ENCODE measurements around the gene HS6ST3.

Gene HS6ST3

DNA sequence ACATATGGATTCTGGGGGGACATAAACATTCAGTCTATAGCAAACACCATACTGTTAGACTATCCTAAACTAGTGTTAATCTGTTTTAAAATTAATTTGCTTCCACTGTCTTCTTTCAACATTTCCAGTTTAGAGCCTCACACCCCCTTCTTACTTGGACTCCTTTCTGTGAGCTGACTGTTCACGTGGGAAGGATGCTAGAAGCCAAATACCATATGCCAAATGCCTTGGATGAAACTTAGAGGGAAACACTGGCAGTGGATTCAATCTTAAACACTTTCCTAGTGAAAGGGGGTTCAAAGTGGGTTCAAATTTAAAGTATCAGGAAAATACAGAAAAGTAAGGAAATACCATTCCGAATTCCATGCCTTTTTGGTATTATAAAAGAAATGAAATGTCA lies 113.6 kb downstream of the HS6ST3 start:
- DNase-seq: no peak

DNA sequence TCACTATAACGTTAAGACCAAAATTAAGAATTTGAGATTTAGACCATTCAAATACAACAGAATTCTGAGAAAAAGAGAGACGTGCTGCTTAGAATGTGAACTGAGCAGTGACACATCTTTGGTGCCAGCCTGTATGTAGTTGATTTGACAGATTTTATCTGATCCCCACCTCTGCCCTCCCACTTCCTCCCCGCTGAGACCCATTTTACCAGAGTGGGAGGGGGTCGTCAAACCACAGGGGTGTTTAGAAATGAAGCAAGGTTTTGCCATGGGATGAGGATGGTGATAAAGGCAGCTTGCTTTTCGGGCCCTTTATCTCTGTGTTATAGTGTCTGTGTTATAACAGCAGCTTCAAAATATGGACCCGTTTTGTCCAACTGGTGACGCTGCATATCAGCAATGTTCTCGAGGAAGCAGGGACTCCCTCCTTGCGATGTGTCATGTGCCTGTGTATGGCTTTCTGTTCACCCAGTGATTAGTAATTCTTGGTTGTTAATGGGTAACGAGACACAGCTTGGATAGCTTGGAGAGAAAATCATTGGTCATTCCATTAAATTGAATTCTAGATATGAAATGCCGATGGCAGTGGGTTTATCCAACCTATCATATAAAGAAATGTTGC lies 125.0 kb downstream of the HS6ST3 start:
- no peak for DNase-seq

DNA sequence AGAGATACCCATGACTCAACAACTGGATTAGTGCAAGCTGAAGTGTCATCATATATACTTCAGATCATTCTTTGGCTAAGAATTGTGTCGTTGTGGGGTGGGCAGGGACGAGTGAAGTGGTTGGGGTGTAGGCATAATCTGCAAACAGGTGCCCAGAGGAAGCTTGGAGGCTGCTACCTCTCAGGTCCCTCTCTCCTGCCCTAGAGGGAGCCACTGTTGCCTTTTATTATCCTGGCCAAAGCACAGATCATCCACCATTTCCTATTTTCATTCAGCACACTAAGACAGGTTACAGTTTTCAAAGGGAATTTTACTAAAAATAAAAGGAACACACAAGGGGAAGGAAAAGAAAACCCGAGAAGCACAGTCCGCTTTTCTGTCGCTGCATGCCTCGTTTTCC lies 126.6 kb downstream of the HS6ST3 start:
- DNase-seq: no peak

DNA sequence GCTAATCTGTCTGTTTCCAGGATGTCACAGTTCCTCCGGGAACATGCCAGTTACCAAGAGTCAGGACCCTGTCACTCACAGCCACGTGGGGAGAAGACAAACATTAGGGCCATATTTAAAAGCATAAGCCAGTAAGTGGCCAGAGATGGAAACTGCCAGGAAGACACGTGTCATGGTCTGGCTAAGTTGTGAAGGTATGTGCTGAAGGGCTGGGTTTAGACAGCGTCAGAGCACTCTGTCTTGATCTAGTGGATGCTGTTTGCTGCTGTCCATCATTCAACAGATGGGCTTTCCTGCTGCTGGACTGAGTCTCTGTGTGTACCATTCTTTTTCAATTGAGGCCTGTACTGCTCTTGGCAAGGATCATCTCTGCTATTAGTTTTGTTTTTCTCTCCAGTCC lies 128.6 kb downstream of the HS6ST3 start:
- no peak for DNase-seq

DNA sequence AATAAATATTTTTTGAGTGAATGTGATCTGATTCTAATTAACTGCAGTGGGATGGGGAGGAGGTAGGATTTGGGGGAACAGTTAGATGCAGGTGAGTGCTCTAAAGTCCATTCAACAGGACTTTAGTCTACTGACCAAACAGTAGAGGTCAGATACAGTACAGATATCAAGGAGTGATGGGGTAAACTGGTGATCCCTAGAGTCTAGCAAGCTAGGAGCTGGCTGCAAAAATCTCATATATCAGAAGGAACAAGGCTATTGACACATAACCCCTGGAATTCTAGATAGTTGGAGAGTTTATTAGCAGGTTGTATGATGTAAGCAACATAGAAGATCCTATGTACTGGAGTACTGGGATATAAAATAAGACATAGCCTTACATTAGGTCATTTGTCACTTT lies 131.6 kb downstream of the HS6ST3 start:
- no peak for DNase-seq

DNA sequence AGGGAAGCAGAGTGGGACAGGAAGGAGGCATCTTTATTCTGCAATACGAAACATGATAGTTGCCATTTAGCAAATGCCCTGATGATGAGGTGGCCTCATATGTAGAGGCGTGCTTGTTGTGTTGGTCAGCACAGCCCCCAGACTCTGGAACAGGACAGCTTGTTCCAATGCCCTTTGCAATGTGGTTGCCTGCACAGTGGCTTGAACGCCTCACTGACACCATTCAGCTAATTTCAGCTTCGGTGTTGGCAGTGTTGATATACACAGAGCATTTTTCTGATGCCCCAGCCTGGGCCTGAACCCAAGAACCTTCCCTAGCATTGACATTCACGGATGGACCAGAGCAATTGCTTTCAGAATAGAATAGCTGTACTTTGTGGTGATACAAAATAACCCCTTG lies 133.3 kb downstream of the HS6ST3 start:
- DNase-seq: no peak

DNA sequence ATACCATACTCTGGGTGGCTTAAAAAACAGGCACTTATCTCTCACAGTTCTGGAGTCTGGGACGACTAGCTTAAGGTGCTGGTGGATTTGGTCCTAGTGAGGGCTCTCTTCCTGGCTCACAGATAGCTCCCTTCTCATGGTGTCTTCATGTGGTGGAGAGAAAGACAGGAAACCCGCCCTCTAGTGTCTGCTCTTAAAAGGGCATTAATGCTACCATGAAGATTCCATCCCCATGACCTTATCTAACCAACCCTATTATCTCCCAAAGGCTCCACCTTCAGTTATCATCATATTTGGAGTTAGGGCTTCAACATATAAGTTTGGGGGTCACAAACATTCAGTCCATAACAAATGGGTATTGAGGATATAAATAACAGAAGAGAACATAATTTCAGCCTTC lies 139.4 kb downstream of the HS6ST3 start:
- DNase-seq: no peak

DNA sequence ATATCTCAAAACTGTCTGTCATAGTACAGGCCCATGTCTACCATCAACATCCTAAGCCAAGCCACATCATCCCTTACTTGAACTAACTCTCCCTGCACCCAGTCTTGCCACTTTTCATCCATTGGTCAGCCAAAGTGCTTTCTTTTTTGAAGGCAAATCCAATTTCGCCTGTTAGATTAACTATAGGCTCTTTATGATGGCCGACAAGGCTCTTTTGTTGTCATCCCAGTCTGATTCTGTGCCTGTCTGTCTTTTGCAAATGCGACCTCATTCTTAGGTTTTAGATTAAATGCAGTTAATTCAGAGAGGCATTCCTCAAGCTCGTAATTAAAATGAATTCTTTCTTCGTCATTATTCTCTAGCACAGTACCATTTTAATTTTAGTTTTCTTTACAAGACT lies 148.3 kb downstream of the HS6ST3 start:
- DNase-seq: no peak

DNA sequence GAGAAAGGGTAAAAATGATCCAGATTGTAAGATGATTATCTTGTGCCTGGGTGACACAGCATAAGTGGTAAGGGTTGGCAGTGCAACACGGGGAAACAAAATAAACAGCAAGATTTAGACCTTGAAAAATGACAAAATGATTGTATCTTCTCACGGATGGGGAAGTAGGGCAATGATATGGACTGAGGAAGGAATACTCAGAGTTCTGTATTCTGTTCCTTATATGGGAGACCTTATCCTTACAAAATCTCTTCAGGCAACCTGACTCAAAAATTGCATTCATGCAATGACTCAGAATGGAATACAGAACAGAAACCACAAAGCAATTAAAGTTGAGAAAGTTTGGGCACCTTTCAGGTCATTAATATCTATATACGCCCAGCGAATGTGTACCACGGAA lies 149.0 kb downstream of the HS6ST3 start:
- no peak for DNase-seq

DNA sequence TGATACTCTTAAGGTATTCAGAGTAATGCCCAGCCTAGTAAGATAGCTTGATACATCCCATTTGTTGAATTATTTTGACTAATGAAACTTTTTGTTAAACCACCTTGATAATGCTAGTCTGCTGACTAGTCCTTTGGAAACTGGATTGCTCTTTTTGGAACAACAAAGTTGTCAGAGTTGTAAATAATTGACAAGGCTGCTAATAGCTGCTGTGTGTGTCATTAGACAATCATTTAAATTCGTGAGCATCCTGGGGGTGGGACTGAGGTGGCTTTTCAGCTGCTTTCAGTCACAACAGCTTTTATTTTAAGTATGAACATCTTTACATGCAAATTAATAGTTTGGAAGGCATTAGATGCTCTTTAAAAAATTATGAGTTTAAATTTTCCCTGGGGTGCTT lies 153.5 kb downstream of the HS6ST3 start:
- DNase-seq: no peak

DNA sequence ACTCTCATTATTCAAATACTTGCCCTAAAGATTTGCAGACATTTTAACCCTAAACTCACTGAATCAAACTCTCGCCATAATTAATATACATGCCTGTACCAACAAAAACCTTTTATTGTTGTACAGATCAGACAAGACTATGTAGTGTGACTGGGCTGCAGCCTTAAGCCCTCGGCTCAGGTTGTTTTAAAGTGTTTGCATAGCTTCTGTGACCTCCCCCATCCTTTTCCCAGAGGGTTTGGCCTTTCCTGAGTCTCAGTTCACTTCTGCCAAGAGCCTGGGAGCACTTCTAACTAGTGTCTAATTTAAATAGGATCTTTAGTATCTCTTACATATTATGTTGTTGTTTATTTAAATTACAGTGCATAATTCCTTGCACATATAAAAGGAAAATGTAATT lies 158.2 kb downstream of the HS6ST3 start:
- no peak for DNase-seq

DNA sequence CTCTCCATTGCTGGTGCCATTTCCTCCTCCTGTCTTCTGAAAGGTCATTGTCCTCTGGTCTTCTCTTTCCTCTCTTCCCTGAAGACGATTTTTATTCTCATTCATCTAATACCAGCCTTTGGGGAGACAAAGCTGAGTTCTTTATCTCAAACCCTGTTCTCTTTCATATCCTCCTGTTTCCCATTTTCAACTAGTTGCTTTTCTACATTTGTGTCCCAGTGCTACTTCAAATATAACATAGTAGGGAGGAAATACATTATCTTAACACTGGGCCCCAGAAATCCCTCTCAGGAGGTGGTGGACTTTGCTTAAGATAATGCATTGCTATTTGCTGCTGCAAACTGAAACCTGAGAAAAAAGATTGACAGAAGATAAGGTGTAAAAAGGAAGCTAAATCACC lies 159.1 kb downstream of the HS6ST3 start:
- no peak for DNase-seq

DNA sequence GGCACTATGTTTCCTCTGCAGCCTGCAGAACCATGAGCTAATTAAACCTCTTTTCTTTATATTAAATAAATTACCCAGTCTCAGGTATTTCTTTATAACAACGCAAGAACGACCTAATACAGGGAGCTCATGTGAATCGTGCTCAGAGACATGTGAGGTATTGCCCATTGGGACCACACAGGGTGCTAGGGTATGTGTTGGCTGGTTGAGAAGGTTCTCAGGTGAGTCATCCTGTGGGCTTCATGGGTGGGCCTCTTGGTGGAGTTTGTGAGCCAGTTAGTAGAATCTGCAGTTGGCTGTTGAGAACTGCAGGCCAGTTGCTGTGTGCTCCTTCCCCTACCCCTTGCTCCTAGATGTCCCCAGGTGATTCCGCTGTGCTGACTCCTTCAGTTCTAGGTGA lies 163.0 kb downstream of the HS6ST3 start:
- DNase-seq: no peak

DNA sequence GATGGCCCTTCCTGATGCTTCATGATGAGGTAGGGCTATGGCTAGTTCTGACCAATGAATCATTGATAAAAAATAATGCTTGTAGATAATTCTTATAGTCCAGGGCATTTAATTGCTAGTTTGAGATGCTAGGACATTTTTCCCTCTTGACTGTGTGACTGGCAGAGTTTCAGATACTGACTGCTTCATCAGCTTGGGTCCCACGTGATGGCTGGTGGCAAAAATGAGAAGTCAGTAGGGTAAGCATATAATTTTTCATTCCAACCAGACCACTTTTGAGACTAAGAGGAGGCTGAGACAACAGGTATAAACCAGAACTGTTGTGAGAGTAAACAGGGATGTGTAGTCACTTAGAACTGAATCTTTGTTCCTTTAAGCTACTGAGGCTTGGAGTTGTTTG lies 183.3 kb downstream of the HS6ST3 start:
- no peak for DNase-seq

DNA sequence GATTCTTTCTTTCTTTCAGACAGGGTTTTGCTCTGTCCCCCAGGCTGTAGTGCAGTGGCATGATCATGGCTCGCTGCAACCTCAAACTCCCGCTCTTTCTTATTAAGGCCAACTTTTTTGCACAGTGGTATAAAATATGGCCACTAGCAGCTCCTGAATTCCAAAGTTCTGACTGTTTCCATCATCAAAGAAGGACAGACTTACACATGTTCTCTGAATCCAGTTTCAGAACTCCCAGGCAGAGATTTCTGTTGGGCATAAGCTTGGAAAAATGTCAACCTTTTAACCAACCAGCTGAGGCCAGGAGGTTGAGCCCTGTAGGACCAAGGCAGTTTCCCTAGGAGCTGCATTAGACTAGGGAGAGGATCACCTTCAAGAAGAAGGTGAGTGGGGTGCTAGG lies 184.1 kb downstream of the HS6ST3 start:
- no peak for DNase-seq

DNA sequence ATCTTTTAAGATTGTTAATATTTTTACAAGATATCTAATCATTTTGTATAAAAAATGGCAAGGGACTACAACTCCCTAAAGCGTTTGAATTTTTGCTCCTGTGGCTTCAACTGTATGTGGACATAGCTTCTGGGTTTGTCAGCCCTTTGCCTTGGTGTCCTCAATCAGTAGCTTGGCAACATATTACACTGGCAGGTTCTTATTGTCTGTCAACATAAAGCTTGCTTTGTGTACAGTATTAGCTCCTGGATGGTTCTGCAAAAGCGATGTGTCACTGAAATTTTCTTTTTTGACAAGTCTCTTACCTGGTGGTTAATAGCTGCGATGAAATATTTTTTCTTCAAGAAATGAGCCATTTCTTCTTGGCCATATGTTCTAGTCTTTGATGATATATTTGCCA lies 190.0 kb downstream of the HS6ST3 start:
- DNase-seq: no peak

DNA sequence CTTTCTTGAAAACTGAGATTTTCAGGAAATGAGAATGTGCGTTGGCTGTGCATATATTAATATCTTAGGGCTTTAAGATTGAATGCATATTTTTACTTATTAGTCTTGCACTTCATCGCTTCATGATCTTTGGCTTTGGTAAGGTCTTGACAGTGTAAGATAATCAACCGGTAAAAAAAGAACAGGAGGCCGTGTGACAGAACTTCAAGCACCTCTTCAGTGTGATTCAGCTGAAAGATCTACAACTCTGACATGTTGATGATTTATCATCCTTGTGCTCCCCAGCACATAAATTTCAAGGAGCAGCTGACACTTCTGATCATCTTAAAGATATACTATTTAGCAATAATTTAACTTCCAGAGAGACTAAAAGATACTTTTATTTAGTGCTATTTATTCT lies 195.1 kb downstream of the HS6ST3 start:
- no peak for DNase-seq

DNA sequence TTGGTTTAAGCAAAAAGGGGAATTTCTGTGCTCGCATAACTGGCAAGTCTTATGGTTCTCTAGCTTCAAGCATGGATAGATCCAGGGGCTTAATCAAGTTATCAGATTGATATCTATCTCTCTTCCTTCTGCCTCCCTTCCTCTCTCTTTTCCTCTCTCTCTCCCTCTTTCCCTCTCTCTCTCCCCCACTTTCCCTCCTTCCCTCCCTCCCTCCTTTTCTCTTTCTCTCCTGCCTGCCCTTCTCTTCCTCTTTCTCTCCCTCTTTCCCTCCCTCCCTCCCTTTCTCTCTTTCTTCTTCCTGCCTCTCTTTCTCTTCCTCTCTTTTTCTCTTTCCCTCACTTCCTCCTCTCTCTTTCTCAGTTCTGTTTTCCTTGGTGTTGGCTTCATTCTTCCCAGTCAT lies 195.8 kb downstream of the HS6ST3 start:
- no peak for DNase-seq

DNA sequence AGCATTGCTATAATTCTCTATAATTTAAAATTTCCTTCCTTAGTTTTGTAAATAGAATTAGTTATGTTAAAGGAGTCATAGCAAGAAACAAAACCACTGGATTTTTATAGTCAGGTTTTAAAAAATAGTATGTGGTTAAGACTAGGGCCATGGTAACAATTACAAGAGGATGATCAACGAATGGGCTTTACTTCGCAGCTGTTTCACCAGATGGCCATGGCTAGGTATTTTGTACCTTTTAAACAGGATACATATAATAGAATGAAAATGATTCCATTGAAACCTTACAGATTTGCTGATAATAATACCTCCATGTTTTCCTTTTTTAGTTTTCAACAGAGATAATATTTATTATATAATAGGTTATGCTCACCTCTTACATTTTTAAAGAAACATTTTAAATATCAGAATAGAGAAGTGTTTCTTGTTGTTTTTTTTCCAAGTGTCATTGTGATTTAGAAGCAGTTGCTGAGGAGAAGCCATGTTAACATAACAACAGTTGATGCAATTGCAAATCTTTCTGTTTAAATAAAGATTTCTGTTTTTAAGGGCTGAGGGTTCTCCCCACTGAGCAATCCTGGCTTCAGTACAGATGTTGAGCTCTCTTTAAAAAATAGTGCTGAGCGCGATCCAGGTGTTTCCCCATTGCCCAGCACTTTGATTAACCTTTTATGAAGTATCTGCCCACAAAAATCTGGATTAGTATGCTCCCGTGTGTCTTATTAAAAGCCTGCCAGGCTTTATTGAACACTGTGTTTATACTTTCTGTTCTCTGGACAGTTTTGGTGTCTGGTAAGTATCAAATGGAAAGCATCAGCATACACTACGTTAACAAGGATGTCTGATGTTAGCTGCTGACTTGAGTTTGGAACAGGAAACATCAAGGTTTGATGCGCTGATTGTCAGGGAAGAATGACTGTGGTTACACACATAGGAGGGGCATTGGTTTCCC lies 205.3 kb downstream of the HS6ST3 start:
- no peak for DNase-seq

DNA sequence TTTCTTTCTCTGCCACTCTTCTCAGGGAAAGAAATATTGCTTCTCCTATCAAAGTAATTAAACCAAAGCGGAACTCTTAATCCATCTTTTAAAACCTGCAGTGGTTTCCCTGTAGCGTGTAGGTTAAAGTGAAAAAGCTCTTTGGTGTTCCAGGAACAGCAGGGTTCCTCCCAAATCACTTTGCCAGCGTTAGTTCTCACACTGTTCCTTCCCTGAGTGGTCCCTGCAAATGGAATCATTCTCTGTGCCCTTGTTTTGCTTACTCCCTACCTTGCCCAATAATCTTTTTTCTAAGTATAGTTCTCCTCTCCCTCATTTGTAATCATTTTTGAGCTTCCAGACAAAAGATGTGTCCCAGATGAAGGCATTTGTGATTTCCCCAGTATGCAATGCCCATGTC lies 207.5 kb downstream of the HS6ST3 start:
- no peak for DNase-seq

DNA sequence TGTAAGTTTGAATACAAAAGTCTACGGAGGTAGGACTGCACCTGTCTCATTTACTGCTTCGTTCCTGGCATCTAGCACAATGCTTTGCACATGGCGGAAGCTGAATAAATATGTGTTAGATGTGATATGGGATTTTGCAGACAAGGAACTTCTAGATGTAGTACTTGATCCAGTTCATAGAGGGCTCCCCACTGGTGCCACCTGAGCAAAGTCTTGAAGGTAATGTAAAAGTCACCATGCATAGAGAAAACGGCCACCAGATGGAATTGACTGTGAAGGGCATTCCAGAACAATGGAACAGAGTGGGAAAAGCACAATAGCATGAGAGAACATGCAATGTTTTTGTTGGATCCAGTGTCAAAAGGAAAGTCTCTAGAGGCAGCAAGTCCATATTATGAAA lies 209.3 kb downstream of the HS6ST3 start:
- DNase-seq: no peak

DNA sequence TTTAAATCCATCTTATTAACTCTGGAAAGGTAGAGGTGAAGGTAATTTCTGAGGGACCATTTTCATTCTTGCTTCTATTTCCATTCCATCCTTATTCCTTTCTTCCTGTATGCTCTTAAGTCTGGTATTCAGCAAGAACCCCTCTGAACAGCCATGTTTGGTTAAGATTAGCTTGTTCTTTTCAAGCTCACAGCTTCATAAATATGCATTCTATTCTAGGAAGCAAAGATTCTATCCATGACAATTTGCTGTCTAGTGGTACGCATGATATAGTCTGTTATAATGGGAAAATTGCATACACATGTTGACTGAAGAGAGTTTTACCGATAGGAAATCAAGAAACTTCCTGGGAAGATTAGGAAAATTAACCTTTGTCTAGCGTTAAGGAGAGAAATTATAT lies 218.7 kb downstream of the HS6ST3 start:
- no peak for DNase-seq

DNA sequence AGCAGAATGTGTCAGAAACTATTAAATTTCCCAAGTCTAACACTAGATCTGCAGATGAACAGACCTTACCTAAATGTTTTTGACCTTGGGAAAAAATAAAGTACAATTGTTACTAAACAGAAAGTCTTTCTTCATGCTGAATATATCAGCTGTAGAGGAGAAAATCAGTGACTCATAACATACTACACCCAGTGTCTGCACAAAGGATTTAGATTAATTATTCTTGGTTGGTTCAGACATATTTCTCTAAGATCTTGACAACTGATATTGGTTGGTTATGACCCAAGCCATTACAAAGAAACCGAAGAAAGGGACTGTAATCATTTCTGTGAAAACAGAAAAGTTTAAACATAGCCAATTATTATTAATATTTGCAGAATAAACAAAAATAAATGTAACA lies 225.1 kb downstream of the HS6ST3 start:
- no peak for DNase-seq

DNA sequence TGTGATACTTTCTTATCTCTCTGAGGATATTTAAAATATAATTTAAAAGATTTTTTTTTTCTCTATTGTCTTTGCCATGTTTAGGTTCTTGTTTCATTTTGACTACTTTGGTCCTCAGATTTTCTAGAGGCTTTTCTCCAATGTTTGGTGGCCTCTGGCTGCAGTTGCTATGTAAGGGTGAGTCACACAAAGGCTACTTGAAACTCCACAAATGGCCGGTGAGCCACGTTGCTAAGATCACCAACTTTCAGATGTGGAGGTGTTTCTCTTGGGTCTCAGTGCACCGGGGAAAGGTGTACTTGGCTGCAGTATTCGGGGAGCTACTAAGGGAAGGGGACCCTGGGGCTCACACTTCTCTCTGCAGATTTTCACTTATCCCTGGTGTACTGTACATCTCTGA lies 248.1 kb downstream of the HS6ST3 start:
- DNase-seq: no peak

DNA sequence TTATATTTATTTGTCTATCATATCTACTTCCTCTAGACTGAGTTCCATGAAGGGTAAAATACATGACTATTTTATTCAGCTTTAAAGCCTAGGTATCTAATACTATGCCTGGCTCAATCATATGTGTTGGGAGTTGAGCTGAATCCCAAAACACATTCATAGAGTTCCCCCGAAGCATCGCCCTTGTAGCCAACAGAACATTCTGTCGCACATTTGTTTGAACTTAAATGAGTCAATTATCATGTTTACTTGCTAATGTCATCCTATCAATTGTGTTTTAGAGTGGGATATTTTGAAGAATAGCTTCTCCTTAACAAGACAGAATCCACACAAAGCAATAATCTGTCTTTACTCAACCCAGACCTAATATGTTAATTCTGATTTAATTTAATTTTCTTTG lies 252.4 kb downstream of the HS6ST3 start:
- no peak for DNase-seq

Measured in bone marrow (tissue), 2 donors.